ENCODE results near the gene RAD23A.
"Not testable (repeated sequence)": the region's sequence is repeated elsewhere in the genome, so short reads cannot be mapped to it uniquely, and the experiment has no call there.

Gene RAD23A

GRCh38 chr19:12937927-12938778, 7.5 kb upstream of the RAD23A start, which contains the start of gene CALR:
TSS of gene CALR (plus strand) at chr19:12938609. CDS start at chr19:12938680, 71 bp downstream.
- peak; percentile 99 for DNase-seq (ENCODE audit: low read depth)

- DNase-seq (ENCODE audit: low read depth) = peak; percentile 51
Measured at GRCh38 chr19:12938779-12939601, 6.7 kb upstream of the RAD23A start.

GRCh38 chr19:12939975-12940423, 5.7 kb upstream of the RAD23A start:
- no peak for DNase-seq (ENCODE audit: low read depth)

DNA sequence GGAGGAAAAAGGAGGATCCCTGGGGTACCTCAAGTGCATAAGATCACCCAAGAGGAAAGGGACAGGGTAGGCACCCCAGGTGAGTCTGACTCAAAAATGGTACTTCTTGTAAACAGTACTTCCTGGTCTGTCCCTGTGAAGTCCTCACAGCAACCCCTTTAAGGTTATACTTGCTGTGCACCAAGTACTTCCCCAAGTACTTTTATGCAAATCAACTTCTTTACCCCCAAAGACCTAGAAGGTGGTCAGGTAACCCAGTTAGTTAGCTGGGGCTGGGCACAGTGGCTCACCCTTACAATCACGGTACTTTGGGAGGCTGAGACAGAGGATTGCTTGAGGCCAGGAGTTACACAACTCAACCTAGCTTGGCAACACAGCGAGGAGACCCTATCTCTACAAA, 4.8 kb upstream of the RAD23A start:
- DNase-seq (ENCODE audit: low read depth) = no peak

DNA sequence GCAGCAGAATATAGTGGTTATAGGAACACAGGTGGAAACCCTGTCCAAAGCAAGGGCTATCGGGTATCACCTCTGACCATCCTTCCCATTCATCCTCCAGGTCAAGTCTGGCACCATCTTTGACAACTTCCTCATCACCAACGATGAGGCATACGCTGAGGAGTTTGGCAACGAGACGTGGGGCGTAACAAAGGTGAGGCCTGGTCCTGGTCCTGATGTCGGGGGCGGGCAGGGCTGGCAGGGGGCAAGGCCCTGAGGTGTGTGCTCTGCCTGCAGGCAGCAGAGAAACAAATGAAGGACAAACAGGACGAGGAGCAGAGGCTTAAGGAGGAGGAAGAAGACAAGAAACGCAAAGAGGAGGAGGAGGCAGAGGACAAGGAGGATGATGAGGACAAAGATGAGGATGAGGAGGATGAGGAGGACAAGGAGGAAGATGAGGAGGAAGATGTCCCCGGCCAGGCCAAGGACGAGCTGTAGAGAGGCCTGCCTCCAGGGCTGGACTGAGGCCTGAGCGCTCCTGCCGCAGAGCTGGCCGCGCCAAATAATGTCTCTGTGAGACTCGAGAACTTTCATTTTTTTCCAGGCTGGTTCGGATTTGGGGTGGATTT, 2.1 kb upstream of the RAD23A start:
- DNase-seq (ENCODE audit: low read depth) = no peak

DNA sequence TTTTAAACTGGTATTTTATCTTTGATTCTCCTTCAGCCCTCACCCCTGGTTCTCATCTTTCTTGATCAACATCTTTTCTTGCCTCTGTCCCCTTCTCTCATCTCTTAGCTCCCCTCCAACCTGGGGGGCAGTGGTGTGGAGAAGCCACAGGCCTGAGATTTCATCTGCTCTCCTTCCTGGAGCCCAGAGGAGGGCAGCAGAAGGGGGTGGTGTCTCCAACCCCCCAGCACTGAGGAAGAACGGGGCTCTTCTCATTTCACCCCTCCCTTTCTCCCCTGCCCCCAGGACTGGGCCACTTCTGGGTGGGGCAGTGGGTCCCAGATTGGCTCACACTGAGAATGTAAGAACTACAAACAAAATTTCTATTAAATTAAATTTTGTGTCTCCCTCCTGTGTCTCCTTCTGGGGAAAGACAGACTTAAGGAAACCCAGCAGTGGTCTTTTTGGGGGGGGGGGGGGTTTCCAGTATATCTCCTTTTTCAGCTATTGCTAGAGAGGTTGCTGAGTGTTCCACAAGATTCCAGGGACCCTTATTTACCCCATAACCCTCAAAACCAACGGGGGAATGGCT, 1.5 kb upstream of the RAD23A start:
- no peak for DNase-seq (ENCODE audit: low read depth)

GRCh38 chr19:12946092-12946721, 545 bp downstream of the RAD23A start:
- DNase-seq (ENCODE audit: low read depth) = peak; percentile 87

DNA sequence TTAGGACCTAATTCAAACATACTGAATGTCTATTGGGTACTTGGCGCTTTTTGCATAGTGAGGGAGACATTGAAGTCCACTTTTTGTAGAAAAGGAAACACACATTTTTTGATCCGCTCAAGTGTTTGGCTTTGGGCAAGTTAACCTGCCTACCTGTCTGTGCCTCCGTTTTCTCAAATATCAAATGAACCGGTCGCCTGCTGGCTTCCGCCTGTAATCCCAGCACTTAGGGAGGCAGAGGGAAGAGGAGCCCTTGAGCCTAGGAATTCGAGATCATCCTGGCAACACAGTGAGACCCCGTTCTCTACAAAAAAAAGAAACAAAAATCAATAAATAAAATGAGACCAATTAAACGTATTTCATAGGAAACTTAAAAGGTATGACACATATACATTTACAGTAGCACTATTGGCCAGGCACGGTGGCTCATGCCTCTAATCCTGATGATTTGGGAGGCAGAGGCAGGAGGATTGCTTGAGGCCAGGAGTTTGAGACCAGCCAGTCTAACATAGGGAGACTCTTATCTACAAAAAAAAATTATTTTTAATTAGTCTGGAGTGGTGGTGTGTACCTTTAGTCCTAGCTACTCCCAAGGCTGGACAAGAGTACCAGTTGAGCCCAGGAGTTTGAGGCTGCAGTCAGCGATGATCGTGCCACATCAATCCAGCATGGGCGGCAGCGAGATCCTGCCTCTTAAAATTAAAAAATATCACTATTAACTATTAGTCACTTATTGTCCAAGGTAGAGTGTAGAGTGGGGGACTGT, 1.3 kb downstream of the RAD23A start:
- no peak for DNase-seq (ENCODE audit: low read depth)

- no peak for DNase-seq (ENCODE audit: low read depth)
Measured at GRCh38 chr19:12947702-12948611, 2.3 kb downstream of the RAD23A start.

DNA sequence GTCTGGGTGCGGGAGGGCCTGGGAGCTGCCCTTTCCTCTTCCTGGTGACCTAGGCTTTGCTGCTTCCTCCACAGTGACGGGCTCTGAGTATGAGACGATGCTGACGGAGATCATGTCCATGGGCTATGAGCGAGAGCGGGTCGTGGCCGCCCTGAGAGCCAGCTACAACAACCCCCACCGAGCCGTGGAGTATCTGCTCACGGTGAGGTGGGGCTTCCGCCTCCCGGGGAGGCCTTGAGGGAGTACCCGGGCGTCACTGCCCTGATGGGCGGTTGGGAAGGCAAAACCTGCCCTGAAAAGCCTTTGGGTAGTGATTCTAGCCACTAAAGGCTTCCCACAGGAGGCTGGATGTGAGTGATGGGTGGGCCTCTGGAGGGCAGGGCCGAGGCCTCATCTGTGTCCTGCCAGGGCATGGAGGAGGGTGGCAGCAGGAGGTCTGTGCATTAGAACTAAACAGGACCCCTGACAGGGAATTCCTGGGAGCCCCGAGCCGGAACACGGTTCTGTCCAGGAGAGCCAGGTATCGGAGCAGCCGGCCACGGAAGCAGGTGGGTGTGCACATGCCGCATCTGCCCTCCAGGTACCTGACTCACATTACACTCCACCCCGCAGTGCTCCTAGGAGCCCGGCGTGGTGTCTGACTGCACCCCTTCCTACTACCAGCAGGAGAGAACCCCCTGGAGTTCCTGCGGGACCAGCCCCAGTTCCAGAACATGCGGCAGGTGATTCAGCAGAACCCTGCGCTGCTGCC, 3.1 kb downstream of the RAD23A start:
- no peak for DNase-seq (ENCODE audit: low read depth)

DNA sequence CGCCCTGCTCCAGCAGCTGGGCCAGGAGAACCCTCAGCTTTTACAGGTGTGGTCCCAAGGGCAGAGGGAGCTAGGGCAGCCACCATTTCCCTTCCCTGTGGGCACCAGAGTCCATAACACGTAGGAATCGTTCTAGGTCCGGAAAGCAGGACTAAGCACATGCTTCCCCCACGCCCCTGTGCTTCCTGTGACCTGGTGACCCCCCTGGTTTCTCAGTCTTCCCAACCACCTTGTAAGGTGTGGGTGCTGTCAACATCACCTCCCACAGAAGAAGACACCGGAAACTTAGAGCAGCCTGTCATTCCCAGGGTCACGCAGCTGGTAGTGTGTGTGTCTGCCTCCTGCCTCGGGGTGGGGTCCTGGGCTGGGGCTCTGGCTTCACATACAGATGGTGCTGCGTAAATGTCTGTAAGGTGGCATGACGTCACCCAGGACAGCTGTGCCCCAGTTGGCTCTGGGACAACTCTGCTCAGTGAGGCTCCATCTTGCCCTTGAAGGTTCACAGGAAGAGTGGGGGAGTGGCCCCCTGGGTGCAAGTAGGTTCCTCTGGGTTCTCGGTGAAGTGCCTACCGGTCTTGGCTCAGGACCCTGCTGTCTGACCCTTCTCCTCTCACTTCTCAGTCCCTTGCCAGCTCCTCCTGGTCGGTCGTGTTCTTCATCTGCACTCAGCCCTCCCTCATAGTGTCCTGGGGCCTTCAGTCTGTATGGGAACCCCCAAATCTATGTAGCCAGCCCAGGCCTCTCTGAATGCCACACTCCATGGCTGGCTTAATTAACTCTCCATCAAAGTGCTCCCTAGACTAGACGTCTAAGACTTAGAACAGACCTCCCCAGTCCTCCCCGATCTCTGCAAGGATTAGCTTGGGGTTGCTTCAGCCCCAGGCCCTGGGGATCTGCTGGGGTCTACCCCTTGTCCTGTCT, 4.0 kb downstream of the RAD23A start:
- no peak for DNase-seq (ENCODE audit: low read depth)

DNA sequence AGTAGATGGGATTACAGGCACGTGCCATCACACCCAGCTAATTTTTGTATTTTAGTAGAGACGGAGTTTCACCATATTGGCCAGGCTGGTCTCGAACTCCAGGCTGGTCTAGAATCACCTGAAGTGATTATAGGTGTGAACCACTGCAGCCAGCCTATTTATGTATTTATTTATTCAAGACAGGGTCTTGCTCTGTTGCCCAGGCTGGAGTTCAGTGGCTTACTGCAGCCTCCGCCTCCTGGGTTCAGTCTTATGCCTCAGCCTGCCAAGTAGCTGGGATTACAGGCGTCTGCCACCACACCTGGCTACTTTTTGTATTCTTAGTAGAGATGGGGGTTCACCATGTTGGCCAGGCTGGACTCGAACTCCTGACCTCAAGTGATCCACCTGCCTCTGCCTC, 6.4 kb downstream of the RAD23A start:
- DNase-seq (ENCODE audit: low read depth) = not testable (repeated sequence)

DNA sequence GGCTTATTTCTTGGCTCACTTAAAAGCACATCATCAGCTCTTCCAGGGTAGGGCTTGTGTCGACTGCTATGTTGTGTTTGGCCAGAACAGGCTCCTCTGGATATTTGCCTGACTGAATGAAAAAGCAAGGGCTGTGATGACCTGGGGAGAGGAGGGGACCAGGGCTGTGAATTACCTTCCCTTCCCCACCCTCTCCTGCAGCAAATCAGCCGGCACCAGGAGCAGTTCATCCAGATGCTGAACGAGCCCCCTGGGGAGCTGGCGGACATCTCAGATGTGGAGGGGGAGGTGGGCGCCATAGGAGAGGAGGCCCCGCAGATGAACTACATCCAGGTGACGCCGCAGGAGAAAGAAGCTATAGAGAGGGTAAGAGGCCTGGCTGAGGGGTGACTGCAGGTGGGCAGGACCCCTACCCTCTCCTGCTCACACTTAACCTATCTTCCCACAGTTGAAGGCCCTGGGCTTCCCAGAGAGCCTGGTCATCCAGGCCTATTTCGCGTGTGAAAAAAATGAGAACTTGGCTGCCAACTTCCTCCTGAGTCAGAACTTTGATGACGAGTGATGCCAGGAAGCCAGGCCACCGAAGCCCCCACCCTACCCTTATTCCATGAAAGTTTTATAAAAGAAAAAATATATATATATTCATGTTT, 7.0 kb downstream of the RAD23A start:
- peak; percentile 88 for DNase-seq (ENCODE audit: low read depth)

GRCh38 chr19:12953138-12953798, 7.6 kb downstream of the RAD23A start:
- no peak for DNase-seq (ENCODE audit: low read depth)

GRCh38 chr19:12953799-12954611, 8.3 kb downstream of the RAD23A start:
- no peak for DNase-seq (ENCODE audit: low read depth)

- no peak for DNase-seq (ENCODE audit: low read depth)
Measured at GRCh38 chr19:12954612-12954962, 8.9 kb downstream of the RAD23A start.
